ENCODE results near the gene TMEM121B. TPM values are rescaled to one million over a fixed set of nuclear protein-coding genes. Genes with fewer than 3 reads are reported as not detected.

TMEM121B gene
- total RNA-seq, 1 donor from 2014 or later = 1.9 TPM

GRCh38 chr22:17103351-17103750 is 17.8 kb downstream of the TMEM121B start:
- Mint-ChIP-seq H3K4me3 (ENCODE audit: unreplicated experiment) (no peak overlapping the region), H3K36me3 (ENCODE audit: low read depth, unreplicated experiment) (peaks cover 50% of the 10 kb centered on the region), H3K27ac (ENCODE audit: unreplicated experiment) (no peak overlapping the region), H3K27me3 (ENCODE audit: low read depth, unreplicated experiment) (no peaks in the 10 kb centered on the region), H3K9me3 (ENCODE audit: unreplicated experiment) (no peaks in the 10 kb centered on the region), H3K4me1 (ENCODE audit: low read depth, unreplicated experiment) (no peaks in the 10 kb centered on the region)
- Histone ChIP-seq H4K20me1 (ENCODE audit: insufficient read depth, low read length) (peaks cover 20% of the 10 kb centered on the region), H3K4me2 (ENCODE audit: low read length) (no peak overlapping the region), H3K27me3 (ENCODE audit: insufficient read depth, low read length) (no peaks in the 10 kb centered on the region), H2AFZ (ENCODE audit: low read depth, low read length) (no peak overlapping the region), H3K4me3 (ENCODE audit: insufficient read depth, low read depth, low read length) (no peak overlapping the region), H3K36me3 (ENCODE audit: insufficient read depth, low read length) (peaks cover 27% of the 10 kb centered on the region), H3K4me1 (ENCODE audit: insufficient read depth, low read length) (no peaks in the 10 kb centered on the region), H3K9ac (ENCODE audit: low read length) (no peak overlapping the region), H3K27ac (ENCODE audit: low read depth, low read length) (no peak overlapping the region), H3K9me3 (ENCODE audit: insufficient read depth, low read depth, low read length) (no peaks in the 10 kb centered on the region), H3K79me2 (ENCODE audit: insufficient read depth, low read length) (no peaks in the 10 kb centered on the region)
- FAIRE-seq (no peak), DNase-seq (ENCODE audit: low read depth) (no peak)
- TF ChIP-seq CTCF (IDR thresholded peaks at IDR 0.05; ENCODE audit: insufficient read depth, low read depth, low read length) (no peak), EZH2 (IDR thresholded peaks at IDR 0.05; ENCODE audit: insufficient read depth, low read length) (no peak)

- H3K27ac Mint-ChIP-seq (ENCODE audit: unreplicated experiment) = no peak overlapping the region
- Histone ChIP-seq H3K4me3 (ENCODE audit: insufficient read depth, low read depth, low read length) (no peak overlapping the region), H3K36me3 (ENCODE audit: insufficient read depth, low read length) (peaks cover 27% of the 10 kb centered on the region), H3K9ac (ENCODE audit: low read length) (no peak overlapping the region), H3K27me3 (ENCODE audit: insufficient read depth, low read length) (no peaks in the 10 kb centered on the region), H3K79me2 (ENCODE audit: insufficient read depth, low read length) (no peaks in the 10 kb centered on the region), H4K20me1 (ENCODE audit: insufficient read depth, low read length) (peaks cover 26% of the 10 kb centered on the region), H3K27ac (ENCODE audit: low read depth, low read length) (no peak overlapping the region), H3K9me3 (ENCODE audit: insufficient read depth, low read depth, low read length) (no peaks in the 10 kb centered on the region), H3K4me2 (ENCODE audit: low read length) (no peak overlapping the region), H2AFZ (ENCODE audit: low read depth, low read length) (no peak overlapping the region), H3K4me1 (ENCODE audit: insufficient read depth, low read length) (no peaks in the 10 kb centered on the region)
- no peaks in the 10 kb centered on the region for H3K27me3 Mint-ChIP-seq (ENCODE audit: low read depth, unreplicated experiment)
- TF ChIP-seq EZH2 (IDR thresholded peaks at IDR 0.05; ENCODE audit: insufficient read depth, low read length) = no peak
- no peak for TF ChIP-seq CTCF (IDR thresholded peaks at IDR 0.05; ENCODE audit: insufficient read depth, low read depth, low read length)
- no peak for DNase-seq (ENCODE audit: low read depth)
- no peak overlapping the region for H3K4me3 Mint-ChIP-seq (ENCODE audit: unreplicated experiment)
- no peak for FAIRE-seq
- H3K4me1 Mint-ChIP-seq (ENCODE audit: low read depth, unreplicated experiment) = no peaks in the 10 kb centered on the region
- H3K36me3 Mint-ChIP-seq (ENCODE audit: low read depth, unreplicated experiment) = peaks cover 46% of the 10 kb centered on the region
- no peaks in the 10 kb centered on the region for H3K9me3 Mint-ChIP-seq (ENCODE audit: unreplicated experiment)
Measured at GRCh38 chr22:17102297-17102667, 18.9 kb downstream of the TMEM121B start.

GRCh38 chr22:17101475-17102296 is 19.5 kb downstream of the TMEM121B start:
- Histone ChIP-seq H3K4me1 (ENCODE audit: insufficient read depth, low read length) (no peaks in the 10 kb centered on the region), H3K27me3 (ENCODE audit: insufficient read depth, low read length) (no peaks in the 10 kb centered on the region), H3K9ac (ENCODE audit: low read length) (no peak overlapping the region), H3K4me2 (ENCODE audit: low read length) (no peak overlapping the region), H3K4me3 (ENCODE audit: insufficient read depth, low read depth, low read length) (no peak overlapping the region), H3K27ac (ENCODE audit: low read depth, low read length) (no peak overlapping the region), H3K36me3 (ENCODE audit: insufficient read depth, low read length) (peaks cover 27% of the 10 kb centered on the region), H2AFZ (ENCODE audit: low read depth, low read length) (no peak overlapping the region), H3K9me3 (ENCODE audit: insufficient read depth, low read depth, low read length) (no peaks in the 10 kb centered on the region), H3K79me2 (ENCODE audit: insufficient read depth, low read length) (no peaks in the 10 kb centered on the region), H4K20me1 (ENCODE audit: insufficient read depth, low read length) (peaks cover 29% of the 10 kb centered on the region)
- Mint-ChIP-seq H3K4me3 (ENCODE audit: unreplicated experiment) (no peak overlapping the region), H3K9me3 (ENCODE audit: unreplicated experiment) (no peaks in the 10 kb centered on the region), H3K36me3 (ENCODE audit: low read depth, unreplicated experiment) (peaks cover 41% of the 10 kb centered on the region), H3K27me3 (ENCODE audit: low read depth, unreplicated experiment) (no peaks in the 10 kb centered on the region), H3K4me1 (ENCODE audit: low read depth, unreplicated experiment) (no peaks in the 10 kb centered on the region), H3K27ac (ENCODE audit: unreplicated experiment) (no peak overlapping the region)
- TF ChIP-seq EZH2 (IDR thresholded peaks at IDR 0.05; ENCODE audit: insufficient read depth, low read length) (no peak), CTCF (IDR thresholded peaks at IDR 0.05; ENCODE audit: insufficient read depth, low read depth, low read length) (no peak)
- no peak for DNase-seq (ENCODE audit: low read depth)
- no peak for FAIRE-seq
